H9 (cell line): ENCODE results near the gene NINJ1. TPM values are rescaled to one million over a fixed set of nuclear protein-coding genes. Genes with fewer than 3 reads are reported as not detected.

Experiments used
- DNase-seq: peaks from one replicate; pipeline ENCODE4 v3.0.0-alpha.2; 2017
- H2AFZ ChIP-seq: one replicate; pipeline ENCODE4 v1.6.1; 2013; ENCODE audit warnings: mild to moderate bottlenecking, low read length, control low read depth, moderate library complexity
- H2AK5ac ChIP-seq: 2 replicates; pipeline ENCODE4 v1.6.1; 2013; ENCODE audit warnings: low read length, control low read depth, mixed read lengths; ENCODE audit not compliant: insufficient read length
- H2BK120ac ChIP-seq: one replicate; pipeline ENCODE4 v1.6.1; 2013; ENCODE audit warnings: low read depth, mild to moderate bottlenecking, low read length, control low read depth, inconsistent platforms; ENCODE audit not compliant: poor library complexity, severe bottlenecking
- H2BK12ac ChIP-seq: 2 replicates; pipeline ENCODE4 v1.6.1; 2013; ENCODE audit warnings: low read length, control low read depth, mixed read lengths, low read depth; ENCODE audit not compliant: insufficient read length
- H2BK15ac ChIP-seq: 2 replicates; pipeline ENCODE4 v1.6.1; 2013; ENCODE audit warnings: low read depth, low read length, control low read depth
- H2BK20ac ChIP-seq: one replicate; pipeline ENCODE4 v1.6.1; 2013; ENCODE audit warnings: low read depth, mild to moderate bottlenecking, low read length, control low read depth, inconsistent platforms; ENCODE audit not compliant: poor library complexity, severe bottlenecking
- H2BK5ac ChIP-seq: 2 replicates; pipeline ENCODE4 v1.6.1; 2013; ENCODE audit warnings: low read length, control low read depth, mixed read lengths; ENCODE audit not compliant: insufficient read length
- H3K14ac ChIP-seq: 2 replicates; pipeline ENCODE4 v1.6.1; 2013; ENCODE audit warnings: low read length, control low read depth; ENCODE audit not compliant: insufficient read depth
- H3K18ac ChIP-seq: 2 replicates; pipeline ENCODE4 v1.6.1; 2013; ENCODE audit warnings: low read depth, mild to moderate bottlenecking, mixed read lengths, low read length, control low read depth; ENCODE audit not compliant: insufficient read length
- H3K23ac ChIP-seq: 2 replicates; pipeline ENCODE4 v1.6.1; 2013; ENCODE audit warnings: low read length, control low read depth, mixed read lengths, low read depth; ENCODE audit not compliant: insufficient read length
- H3K23me2 ChIP-seq: 2 replicates; pipeline ENCODE4 v1.6.1; 2013; ENCODE audit warnings: low read depth, mild to moderate bottlenecking, mixed read lengths, low read length, control low read depth; ENCODE audit not compliant: insufficient read length, poor library complexity, severe bottlenecking
- H3K27ac ChIP-seq: 2 replicates; pipeline ENCODE4 v1.5.1; 2013; ENCODE audit warnings: low read length, control low read depth, mixed read lengths, low read depth; ENCODE audit not compliant: insufficient read length
- H3K27me3 ChIP-seq: 2 replicates; pipeline ENCODE4 v1.6.1; 2013; ENCODE audit warnings: low read length, control low read depth, inconsistent platforms; ENCODE audit not compliant: insufficient read depth
- H3K4ac ChIP-seq: 2 replicates; pipeline ENCODE4 v1.6.1; 2013; ENCODE audit warnings: low read depth, mild to moderate bottlenecking, control low read depth, inconsistent platforms, low read length, moderate library complexity
- H3K4me1 ChIP-seq: 2 replicates; pipeline ENCODE4 v1.6.1; 2013; ENCODE audit warnings: low read length, control low read depth, inconsistent platforms; ENCODE audit not compliant: insufficient read depth
- H3K4me2 ChIP-seq: 2 replicates; pipeline ENCODE4 v1.6.1; 2013; ENCODE audit warnings: low read length, control low read depth, mixed read lengths; ENCODE audit not compliant: insufficient read length, insufficient read depth
- H3K56ac ChIP-seq: 2 replicates; pipeline ENCODE4 v1.6.1; 2013; ENCODE audit warnings: low read depth, mild to moderate bottlenecking, mixed read lengths, low read length, control low read depth; ENCODE audit not compliant: insufficient read length
- H3K79me1 ChIP-seq: 2 replicates; pipeline ENCODE4 v1.6.1; 2013; ENCODE audit warnings: low read depth, mild to moderate bottlenecking, moderate library complexity, low read length, control low read depth, inconsistent platforms; ENCODE audit not compliant: insufficient read depth, poor library complexity, severe bottlenecking
- H3K79me2 ChIP-seq: 2 replicates; pipeline ENCODE4 v1.6.1; 2013; ENCODE audit warnings: low read length, control low read depth, inconsistent platforms; ENCODE audit not compliant: insufficient read depth
- H3K9ac ChIP-seq: 2 replicates; pipeline ENCODE4 v1.6.1; 2013; ENCODE audit warnings: low read length, control low read depth, mixed read lengths; ENCODE audit not compliant: insufficient read length; ENCODE audit errors: extremely low read depth
- H3K9me3 ChIP-seq: one replicate; pipeline ENCODE4 v1.6.1; 2013; ENCODE audit warnings: low read depth, low read length, inconsistent platforms; ENCODE audit not compliant: control insufficient read depth
- H3T11ph ChIP-seq: one replicate; pipeline ENCODE4 v1.6.1; 2013; ENCODE audit warnings: mild to moderate bottlenecking, low read length, control low read depth, inconsistent platforms
- H4K20me1 ChIP-seq: one replicate; pipeline ENCODE4 v1.6.1; 2013; ENCODE audit not compliant: control insufficient read depth, insufficient read length, insufficient read depth
- H4K5ac ChIP-seq: 2 replicates; pipeline ENCODE4 v1.6.1; 2013; ENCODE audit warnings: low read depth, mild to moderate bottlenecking, mixed read lengths, low read length, control low read depth; ENCODE audit not compliant: insufficient read length
- H4K8ac ChIP-seq: replicated peaks from 2 replicates; pipeline ENCODE4 v1.6.1; 2013; ENCODE audit warnings: low read length, control low read depth, mixed read lengths, low read depth; ENCODE audit not compliant: insufficient read length
- H4K91ac ChIP-seq: 2 replicates; pipeline ENCODE4 v1.6.1; 2013; ENCODE audit warnings: low read depth, mild to moderate bottlenecking, moderate library complexity, mixed read lengths, low read length, control low read depth; ENCODE audit not compliant: insufficient read length
- H3K27ac Mint-ChIP-seq, 3 experiments: 2 replicates in 2 of 3; 3 replicates in 1 of 3; pipeline ENCODE4 v1.8.0; 2020 to 2021; ENCODE audit warnings: mixed read lengths in 3 of 3, mild to moderate bottlenecking in 1 of 3, moderate library complexity in 1 of 3
- H3K27me3 Mint-ChIP-seq: 2 replicates; pipeline ENCODE4 v1.8.0; 2021; ENCODE audit warnings: low read depth, mild to moderate bottlenecking, moderate library complexity, mixed read lengths
- H3K36me3 Mint-ChIP-seq, 3 experiments: 2 replicates in 2 of 3; 3 replicates in 1 of 3; pipeline ENCODE4 v1.8.0; 2020 to 2021; ENCODE audit warnings: low read depth in 3 of 3, mixed read lengths in 3 of 3; ENCODE audit not compliant: insufficient read depth in 1 of 3
- H3K4me1 Mint-ChIP-seq, 2 experiments: 2 replicates each; pipeline ENCODE4 v1.8.0; 2020; ENCODE audit warnings: mixed read lengths in 2 of 2
- H3K4me3 Mint-ChIP-seq, 2 experiments: 2 replicates in 1 of 2; 3 replicates in 1 of 2; pipeline ENCODE4 v1.8.0; 2020 to 2021; ENCODE audit warnings: mild to moderate bottlenecking in 2 of 2, mixed read lengths in 2 of 2, moderate library complexity in 1 of 2
- H3K9me3 Mint-ChIP-seq, 2 experiments: 2 replicates in 1 of 2; 3 replicates in 1 of 2; pipeline ENCODE4 v1.8.0; 2020; ENCODE audit warnings: mild to moderate bottlenecking in 2 of 2, mixed read lengths in 2 of 2, moderate library complexity in 1 of 2
- CTCF ChIP-seq: fragments of 200-600 bp; sonication (generic); conservative IDR thresholded peaks from 3 replicates; pipeline ENCODE4 v1.8.0; 2021; ENCODE audit warnings: antibody characterized with exemption, mild to moderate bottlenecking
- WGBS: extraction: QIAGEN DNeasy Blood & Tissue Kit; methylation state at CpG from one replicate; pipeline ENCODE4 v1.1.7; 2013; ENCODE audit warnings: missing lambda C conversion rate, low lambda C conversion rate, mixed read lengths; ENCODE audit not compliant: insufficient read length; ENCODE audit errors: extremely low coverage; 5-methylcytosine and 5-hydroxymethylcytosine counted together
- total RNA-seq: library from RNA; stranded (reverse); gene quantifications from 2 replicates; pipeline ENCODE4 v1.2.1, GENCODE V29; 2021

The NINJ1 gene
- total RNA-seq, 1 experiment from 2014 or later = 28.9 TPM

GRCh38 chr9:93159601-93160471 lies 25.8 kb upstream of the NINJ1 start:
- H2BK12ac ChIP-seq = no peak overlapping the region
- Mint-ChIP-seq H3K27me3 (peaks cover 2% of the 10 kb centered on the region; the same call in 1 of the 2 replicates), H3K4me3 (peak overlapping the region in 1 of 2 experiments; percentile 44; a peak in 1 of 5 replicates), H3K9me3 (no peaks in the 10 kb centered on the region; a peak in 1 of 5 replicates), H3K36me3 (no peaks in the 10 kb centered on the region), H3K4me1 (peaks cover 5 to 8% of the 10 kb centered on the region in 2 experiments), H3K27ac (peak overlapping the region in 1 of 3 experiments; percentile 56; a peak in 1 of 7 replicates)
- H3K4me2 ChIP-seq = no peak overlapping the region
- H2AFZ ChIP-seq = no peak overlapping the region
- no peak overlapping the region for H3K4ac ChIP-seq
- no peaks in the 10 kb centered on the region for H4K20me1 ChIP-seq
- H3K14ac ChIP-seq = no peak overlapping the region
- H3K4me1 ChIP-seq = no peaks in the 10 kb centered on the region
- no peak overlapping the region for H2BK120ac ChIP-seq
- H3T11ph ChIP-seq = no peak overlapping the region
- H3K27me3 ChIP-seq = no peaks in the 10 kb centered on the region
- no peaks in the 10 kb centered on the region for H3K23me2 ChIP-seq
- H4K91ac ChIP-seq = no peak overlapping the region
- H2BK20ac ChIP-seq = no peak overlapping the region
- H3K23ac ChIP-seq = no peak overlapping the region
- H2BK15ac ChIP-seq = no peak overlapping the region
- peak; percentile 99 for TF ChIP-seq CTCF
- no peak overlapping the region for H2AK5ac ChIP-seq
- no CpG with 5 or more reads among the region's 19 CpGs for WGBS
- H4K8ac ChIP-seq = no peak overlapping the region
- no peak overlapping the region for H3K18ac ChIP-seq
- no peak overlapping the region for H2BK5ac ChIP-seq
- H3K27ac ChIP-seq = no peak overlapping the region
- H3K79me2 ChIP-seq = no peaks in the 10 kb centered on the region
- DNase-seq = peak; percentile 94
- H4K5ac ChIP-seq = no peak overlapping the region
- no peaks in the 10 kb centered on the region for H3K9me3 ChIP-seq
- H3K79me1 ChIP-seq = no peaks in the 10 kb centered on the region
- H3K56ac ChIP-seq = no peak overlapping the region
- H3K9ac ChIP-seq = no peak overlapping the region
